A673 (cell line): Measurements from ENCODE around the gene CIP2A. TPM values are rescaled to one million over a fixed set of nuclear protein-coding genes. Genes with fewer than 3 reads are reported as not detected.

Experiments
- BruUV-seq: library from RNA; stranded (reverse); fragments of 400-500 nt; replicated peaks from 2 replicates; lab custom pipeline; 2021; lab: Mats Ljungman, UMichigan
- CTCF ChIA-PET: fragments of 300-600 bp; sonication (Branson Sonifier 250); formaldehyde crosslinking; loops from one replicate; lab custom pipeline; 2022; ENCODE audit warnings: antibody characterized with exemption; lab: Charles Lee
- POLR2A ChIA-PET: fragments of 300-600 bp; sonication (Branson Sonifier 250); formaldehyde crosslinking; loops from one replicate; lab custom pipeline; 2022; ENCODE audit warnings: antibody characterized with exemption; ENCODE audit not compliant: low non-redundant PET; lab: Charles Lee
- DNase-seq: peaks from one replicate; pipeline ENCODE4 v3.0.0-alpha.2; 2015; ENCODE audit warnings: low spot score
- H3K27ac ChIP-seq: fragments of 200-600 bp; sonication (generic); 2 replicates; pipeline ENCODE4 v1.5.1; 2016; ENCODE audit warnings: mixed run types, low read depth, mild to moderate bottlenecking, mixed read lengths, antibody characterized with exemption, low read length; ENCODE audit not compliant: poor library complexity, severe bottlenecking
- H3K27me3 ChIP-seq: fragments of 200-600 bp; sonication (generic); replicated peaks from 2 replicates; pipeline ENCODE4 v1.6.1; 2017; ENCODE audit warnings: mixed run types, low read depth, mild to moderate bottlenecking, mixed read lengths, antibody characterized with exemption, low read length; ENCODE audit not compliant: insufficient read depth, poor library complexity
- H3K36me3 ChIP-seq: fragments of 200-600 bp; sonication (generic); 2 replicates; pipeline ENCODE4 v1.6.1; 2016; ENCODE audit warnings: mixed run types, mild to moderate bottlenecking, mixed read lengths, antibody characterized with exemption, low read length; ENCODE audit not compliant: insufficient read depth, poor library complexity, severe bottlenecking
- H3K4me1 ChIP-seq: fragments of 200-600 bp; sonication (generic); 2 replicates; pipeline ENCODE4 v1.6.1; 2017; ENCODE audit warnings: mixed run types, mild to moderate bottlenecking, mixed read lengths, antibody characterized with exemption, low read length; ENCODE audit not compliant: insufficient read depth, poor library complexity, severe bottlenecking
- H3K4me3 ChIP-seq: fragments of 200-600 bp; sonication (generic); 2 replicates; pipeline ENCODE4 v1.5.1; 2016; ENCODE audit warnings: low read depth, mixed run types, mild to moderate bottlenecking, mixed read lengths, low read length; ENCODE audit not compliant: poor library complexity, severe bottlenecking
- H3K9me3 ChIP-seq: fragments of 200-600 bp; sonication (generic); 2 replicates; pipeline ENCODE4 v1.6.1; 2016; ENCODE audit warnings: mixed run types, low read depth, mild to moderate bottlenecking, mixed read lengths, antibody characterized with exemption, low read length; ENCODE audit not compliant: poor library complexity, severe bottlenecking
- CTCF ChIP-seq: fragments of 300-800, 200-600 bp; sonication (generic); conservative IDR thresholded peaks from 2 replicates; pipeline ENCODE4 v1.5.1; 2017; ENCODE audit warnings: low read depth, mild to moderate bottlenecking, antibody characterized with exemption, low read length, moderate library complexity, mixed read lengths
- EZH2 ChIP-seq: fragments of 200-600 bp; sonication (generic); IDR thresholded peaks from 2 replicates; pipeline ENCODE4 v1.6.1; 2017; ENCODE audit warnings: borderline replicate concordance, low read depth, mild to moderate bottlenecking, mixed read lengths, antibody characterized with exemption, low read length; ENCODE audit not compliant: poor library complexity, severe bottlenecking
- intact Hi-C: fragments of 100-400 bp; cut with micrococcal nuclease; formaldehyde crosslinking; loops from one replicate; pipeline ENCODE4 v1.10.0; 2022; ENCODE audit not compliant: unreplicated experiment
- total RNA-seq: library from RNA; stranded (reverse); gene quantifications from 2 replicates; pipeline ENCODE4 v1.2.3, GENCODE V29; 2021

CIP2A gene
- total RNA-seq, 1 experiment from 2014 or later: 68.4 TPM

GRCh38 chr3:108602935-108603294, 13.7 kb upstream of the CIP2A start:
- H3K27me3 ChIP-seq: no peaks in the 10 kb centered on the region
- no peak overlapping the region for H3K27ac ChIP-seq
- no peak overlapping the region for H3K4me3 ChIP-seq
- ChIA-PET CTCF (no interaction called here), POLR2A (no interaction called here)
- no peaks in the 10 kb centered on the region for H3K4me1 ChIP-seq
- intact Hi-C loops: no loop called here
- H3K9me3 ChIP-seq: no peaks in the 10 kb centered on the region
- BruUV-seq: no TSS peak
- no peak for TF ChIP-seq CTCF
- no peak for TF ChIP-seq EZH2
- no peaks in the 10 kb centered on the region for H3K36me3 ChIP-seq
- DNase-seq: no peak

- no peaks in the 10 kb centered on the region for H3K9me3 ChIP-seq
- H3K4me1 ChIP-seq: no peaks in the 10 kb centered on the region
- ChIA-PET CTCF (no interaction called here), POLR2A (no interaction called here)
- TF ChIP-seq EZH2 (no peak), CTCF (no peak)
- intact Hi-C loops: no loop called here
- no peaks in the 10 kb centered on the region for H3K36me3 ChIP-seq
- no peak overlapping the region for H3K27ac ChIP-seq
- no peaks in the 10 kb centered on the region for H3K27me3 ChIP-seq
- no TSS peak for BruUV-seq
- no peak overlapping the region for H3K4me3 ChIP-seq
- DNase-seq: no peak
Measured at GRCh38 chr3:108602249-108602934, 13.2 kb upstream of the CIP2A start.

- Histone ChIP-seq H3K27ac (no peak overlapping the region), H3K4me1 (no peaks in the 10 kb centered on the region), H3K4me3 (no peak overlapping the region), H3K27me3 (no peaks in the 10 kb centered on the region), H3K36me3 (no peaks in the 10 kb centered on the region), H3K9me3 (no peaks in the 10 kb centered on the region)
- POLR2A ChIA-PET: no interaction called here
- intact Hi-C loops: no loop called here
- no TSS peak for BruUV-seq
- TF ChIP-seq EZH2: no peak
- no peak for TF ChIP-seq CTCF
- no peak for DNase-seq
- CTCF ChIA-PET: no interaction called here
Measured at GRCh38 chr3:108599677-108600409, 10.6 kb upstream of the CIP2A start.
